Ishikawa (cell line): ENCODE results near the gene RPL7L1.

Experiments
- CEBPB ChIP-seq: IDR thresholded peaks from 2 replicates; pipeline ENCODE4 v1.6.1; 2012
- CREB1 ChIP-seq: IDR thresholded peaks from 2 replicates; pipeline ENCODE4 v1.6.1; 2012; ENCODE audit warnings: low read depth
- EGR1 ChIP-seq: IDR thresholded peaks from 2 replicates; pipeline ENCODE4 v1.6.1; 2012
- EP300 ChIP-seq: IDR thresholded peaks from 2 replicates; pipeline ENCODE4 v1.6.1; 2012; ENCODE audit warnings: borderline replicate concordance
- FOXM1 ChIP-seq: IDR thresholded peaks from 2 replicates; pipeline ENCODE4 v1.6.1; 2012; ENCODE audit warnings: low read depth, borderline replicate concordance
- MAX ChIP-seq: IDR thresholded peaks from 2 replicates; pipeline ENCODE4 v1.6.1; 2012
- NFIC ChIP-seq: IDR thresholded peaks from 2 replicates; pipeline ENCODE4 v1.6.1; 2012
- RAD21 ChIP-seq: IDR thresholded peaks from 2 replicates; pipeline ENCODE4 v1.6.1; 2012; ENCODE audit warnings: low read depth
- REST ChIP-seq: IDR thresholded peaks from 2 replicates; pipeline ENCODE4 v1.6.1; 2012; ENCODE audit warnings: low read depth, mild to moderate bottlenecking
- TAF1 ChIP-seq: IDR thresholded peaks from 2 replicates; pipeline ENCODE4 v1.6.1; 2012; ENCODE audit warnings: low read depth, mild to moderate bottlenecking
- TCF12 ChIP-seq: IDR thresholded peaks from 2 replicates; pipeline ENCODE4 v1.6.1; 2012; ENCODE audit warnings: low read depth
- TEAD4 ChIP-seq: IDR thresholded peaks from 2 replicates; pipeline ENCODE4 v1.6.1; 2012
- USF1 ChIP-seq: IDR thresholded peaks from 2 replicates; pipeline ENCODE4 v1.6.1; 2012
- YY1 ChIP-seq: IDR thresholded peaks from 2 replicates; pipeline ENCODE4 v1.6.1; 2012; ENCODE audit warnings: low read depth

- no peak for TF ChIP-seq CEBPB
- TF ChIP-seq REST = no peak
- TF ChIP-seq MAX = no peak
- TF ChIP-seq RAD21 = no peak
- no peak for TF ChIP-seq YY1
- TF ChIP-seq CREB1 = no peak
- TF ChIP-seq EP300 = no peak
- no peak for TF ChIP-seq TCF12
- TF ChIP-seq TAF1 = no peak
- TF ChIP-seq EGR1 = no peak
- TF ChIP-seq FOXM1 = no peak
- TF ChIP-seq TEAD4 = no peak
- no peak for TF ChIP-seq USF1
- TF ChIP-seq NFIC = no peak
These were observed 57.0 kb downstream of the RPL7L1 start for GRCh38 chr6:42936398-42936797.
